Stomach smooth muscle (tissue), 2 donors: ENCODE data around the gene RAB22A.
"Not testable (repeated sequence)": the region's sequence is repeated elsewhere in the genome, so short reads cannot be mapped to it uniquely, and the experiment has no call there.

Experiments
- H3K27ac ChIP-seq: one replicate; pipeline ENCODE4 v1.7.0; 2013; ENCODE audit warnings: mild to moderate bottlenecking, low read length, inconsistent platforms
- H3K27me3 ChIP-seq, 2 donors: one replicate each; pipeline ENCODE4 v1.7.0; 2013; ENCODE audit warnings: low read length in 2 of 2; ENCODE audit not compliant: insufficient read depth in 2 of 2, control insufficient read depth in 1 of 2
- H3K36me3 ChIP-seq, 2 donors: one replicate each; pipeline ENCODE4 v1.7.0; 2013; ENCODE audit warnings: low read length in 2 of 2; ENCODE audit not compliant: control insufficient read depth in 2 of 2, insufficient read depth in 2 of 2
- H3K4me1 ChIP-seq: one replicate; pipeline ENCODE4 v1.7.0; 2013; ENCODE audit warnings: low read length; ENCODE audit not compliant: control insufficient read depth, insufficient read depth
- H3K4me3 ChIP-seq, 2 donors: one replicate each; pipeline ENCODE4 v1.7.0; 2013; ENCODE audit warnings: low read length in 2 of 2
- H3K9ac ChIP-seq, 2 donors: one replicate each; pipeline ENCODE4 v1.7.0; 2013; ENCODE audit warnings: low read length in 2 of 2, mild to moderate bottlenecking in 1 of 2
- H3K9me3 ChIP-seq, 2 donors: one replicate each; pipeline ENCODE4 v1.7.0; 2013; ENCODE audit warnings: low read length in 2 of 2; ENCODE audit not compliant: control insufficient read depth in 2 of 2
- donor health status: healthy.
- donor health status: Pancreatic carcinoma.

RAB22A gene

DNA sequence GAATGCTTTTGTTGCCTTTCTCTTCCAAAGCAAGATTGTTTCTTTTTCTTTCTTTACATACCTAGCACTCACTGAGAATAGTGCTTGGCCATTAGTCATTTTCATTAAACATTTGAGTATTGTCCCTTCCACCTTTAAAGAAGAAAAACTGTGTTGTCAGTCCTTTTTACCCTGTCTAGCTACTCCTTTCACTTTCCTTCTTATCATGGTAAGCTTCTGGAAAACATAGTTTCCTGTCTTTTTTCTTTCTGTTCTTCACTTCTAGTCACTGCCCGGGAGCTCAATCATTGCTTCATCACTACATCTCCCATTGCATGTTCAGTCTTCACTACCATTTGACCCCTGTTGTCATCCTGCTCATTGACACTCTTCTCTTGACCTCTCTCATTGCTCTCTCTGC lies 91.6 kb downstream of the RAB22A start:
- Histone ChIP-seq H3K4me1 (peaks cover 4% of the 10 kb centered on the region), H3K27me3 (no peaks in the 10 kb centered on the region), H3K9me3 (no peaks in the 10 kb centered on the region), H3K9ac (no peak overlapping the region), H3K27ac (no peak overlapping the region), H3K36me3 (no peaks in the 10 kb centered on the region), H3K4me3 (no peak overlapping the region)

DNA sequence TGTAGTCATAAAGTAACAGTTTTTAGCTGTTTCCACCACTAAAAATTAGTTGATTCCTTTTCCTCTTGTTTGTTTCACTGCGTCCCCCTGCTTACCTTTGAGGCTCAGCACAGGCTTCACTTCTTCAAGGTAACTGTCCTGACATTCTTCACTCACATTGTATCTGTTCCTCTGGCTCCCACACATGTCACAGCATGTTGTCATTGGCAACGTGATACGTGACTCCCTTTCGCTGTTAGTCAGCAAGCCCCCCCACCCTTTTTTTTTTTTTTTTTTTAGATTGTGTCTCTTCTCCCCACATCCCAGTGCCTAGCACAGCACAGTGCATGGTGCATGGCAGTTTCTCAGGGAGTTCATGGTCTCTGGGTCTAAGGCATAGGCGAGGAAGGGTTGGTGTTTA lies 92.8 kb downstream of the RAB22A start:
- no peak overlapping the region for H3K27ac ChIP-seq
- H3K4me1 ChIP-seq = peaks cover 4% of the 10 kb centered on the region
- no peak overlapping the region for H3K9ac ChIP-seq
- no peaks in the 10 kb centered on the region for H3K27me3 ChIP-seq
- no peaks in the 10 kb centered on the region for H3K9me3 ChIP-seq
- no peak overlapping the region for H3K4me3 ChIP-seq
- no peaks in the 10 kb centered on the region for H3K36me3 ChIP-seq

DNA sequence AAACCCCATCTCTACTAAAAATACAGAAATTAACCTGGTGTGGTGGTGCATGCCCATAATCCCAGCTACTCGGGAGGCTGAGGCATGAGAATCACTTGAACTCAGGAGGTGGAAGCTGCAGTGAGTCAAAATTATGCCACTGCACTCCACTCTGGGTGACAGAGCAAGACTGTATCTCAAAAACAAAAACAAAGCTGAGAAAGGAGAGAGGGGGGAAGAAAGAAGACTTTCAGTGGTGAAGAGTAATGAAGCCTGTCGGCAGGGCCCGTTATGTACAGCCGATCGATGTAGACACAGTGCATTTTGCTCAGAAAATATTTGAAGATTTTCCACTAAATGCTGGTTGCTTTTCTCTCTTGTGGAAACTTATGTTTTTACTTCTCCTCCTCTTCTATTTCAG lies 93.3 kb downstream of the RAB22A start:
- Histone ChIP-seq H3K36me3 (no peaks in the 10 kb centered on the region), H3K27me3 (no peaks in the 10 kb centered on the region), H3K27ac (no peak overlapping the region), H3K9ac (no peak overlapping the region), H3K9me3 (no peaks in the 10 kb centered on the region), H3K4me1 (peaks cover 4% of the 10 kb centered on the region), H3K4me3 (no peak overlapping the region)

DNA sequence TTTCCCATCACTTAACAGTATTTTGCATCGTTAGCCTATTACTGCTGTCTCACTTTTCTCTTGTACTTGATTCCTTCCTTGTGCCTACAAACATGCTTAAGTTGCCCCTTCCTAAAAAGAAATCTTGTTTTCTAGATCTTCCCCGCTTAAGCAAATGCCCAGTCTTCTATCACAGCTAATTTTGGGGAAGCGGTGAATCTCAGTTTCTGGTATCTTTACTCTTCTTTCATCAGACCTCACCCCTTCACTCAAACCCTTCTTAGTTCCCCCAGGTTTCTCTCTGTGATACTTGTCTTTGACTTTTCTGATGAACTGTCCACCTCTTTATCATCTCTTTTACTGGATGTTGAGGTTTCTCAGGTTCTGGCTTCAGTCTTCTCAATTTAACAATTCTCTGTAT lies 93.8 kb downstream of the RAB22A start:
- H3K4me3 ChIP-seq = no peak overlapping the region
- H3K36me3 ChIP-seq = no peaks in the 10 kb centered on the region
- no peak overlapping the region for H3K27ac ChIP-seq
- no peaks in the 10 kb centered on the region for H3K27me3 ChIP-seq
- H3K4me1 ChIP-seq = peaks cover 3% of the 10 kb centered on the region
- no peaks in the 10 kb centered on the region for H3K9me3 ChIP-seq
- no peak overlapping the region for H3K9ac ChIP-seq

DNA sequence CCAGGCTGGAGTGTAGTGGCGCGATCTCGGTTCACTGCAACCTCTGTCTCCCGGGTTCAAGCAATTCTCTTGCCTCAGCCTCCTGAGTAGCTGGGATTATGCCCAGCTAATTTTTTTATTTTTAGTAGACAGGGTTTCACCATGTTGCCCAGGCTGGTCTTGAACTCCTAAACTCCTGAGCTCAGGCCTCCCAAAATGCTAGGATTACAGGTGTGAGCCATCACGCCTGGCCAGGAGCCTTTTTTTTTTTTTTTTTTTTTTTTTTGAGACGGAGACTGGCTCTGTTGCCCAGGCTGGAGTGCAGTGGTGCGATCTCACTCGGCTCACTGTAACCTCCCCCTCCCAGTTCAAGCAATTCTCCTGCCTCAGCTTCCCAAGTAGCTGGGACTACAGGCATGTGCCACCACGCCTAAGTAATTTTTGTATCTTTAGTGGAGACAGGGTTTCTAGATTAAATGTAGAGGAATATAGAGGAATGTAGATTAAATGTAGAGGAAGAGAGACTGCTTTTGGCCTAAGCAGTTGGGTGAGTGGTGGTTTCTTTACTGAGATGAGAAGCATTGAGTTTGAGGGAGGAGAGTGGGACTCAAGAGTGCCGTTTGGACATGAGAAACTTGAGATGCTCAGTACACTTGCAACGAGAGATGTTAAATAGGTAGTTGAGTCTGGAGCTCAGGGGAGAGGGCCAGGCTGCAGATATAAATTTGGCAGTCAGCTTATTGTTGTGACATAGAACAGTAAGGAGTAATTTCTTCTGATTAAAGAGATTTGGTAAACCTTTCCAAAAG lies 96.2 kb downstream of the RAB22A start:
- H3K9me3 ChIP-seq = no peaks in the 10 kb centered on the region
- no peak overlapping the region for H3K4me3 ChIP-seq
- no peaks in the 10 kb centered on the region for H3K36me3 ChIP-seq
- no peak overlapping the region for H3K27ac ChIP-seq
- no peaks in the 10 kb centered on the region for H3K4me1 ChIP-seq
- H3K9ac ChIP-seq = no peak overlapping the region
- no peaks in the 10 kb centered on the region for H3K27me3 ChIP-seq

DNA sequence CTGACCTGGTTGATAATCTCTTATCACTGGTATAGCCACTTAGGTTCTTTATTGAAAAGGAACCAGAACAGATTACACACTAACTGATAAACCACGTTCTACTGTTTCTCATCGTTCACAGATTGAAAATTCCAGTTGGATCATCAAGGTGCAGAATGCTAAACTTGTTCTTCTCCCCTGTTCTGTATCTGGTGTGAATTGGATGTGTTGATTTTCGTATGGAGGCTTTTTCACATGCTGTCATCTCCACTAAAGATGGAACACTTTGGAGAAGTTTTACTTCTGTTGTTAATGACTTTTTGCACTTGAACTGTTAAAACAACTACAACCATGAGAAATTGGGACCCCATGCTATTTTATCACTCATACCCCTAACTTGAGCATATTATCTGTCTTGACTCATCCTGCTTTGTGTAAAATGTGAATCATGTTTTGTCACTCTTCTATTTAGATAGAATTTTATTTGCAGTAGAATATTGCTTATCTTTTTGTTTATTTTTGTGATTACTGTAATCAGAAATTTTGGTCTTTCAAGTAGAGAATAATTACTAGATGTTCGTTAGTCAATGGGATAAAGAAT lies 97.0 kb downstream of the RAB22A start:
- Histone ChIP-seq H3K27me3 (no peaks in the 10 kb centered on the region), H3K9ac (no peak overlapping the region), H3K27ac (no peak overlapping the region), H3K9me3 (no peaks in the 10 kb centered on the region), H3K4me1 (no peaks in the 10 kb centered on the region), H3K4me3 (no peak overlapping the region), H3K36me3 (no peaks in the 10 kb centered on the region)

DNA sequence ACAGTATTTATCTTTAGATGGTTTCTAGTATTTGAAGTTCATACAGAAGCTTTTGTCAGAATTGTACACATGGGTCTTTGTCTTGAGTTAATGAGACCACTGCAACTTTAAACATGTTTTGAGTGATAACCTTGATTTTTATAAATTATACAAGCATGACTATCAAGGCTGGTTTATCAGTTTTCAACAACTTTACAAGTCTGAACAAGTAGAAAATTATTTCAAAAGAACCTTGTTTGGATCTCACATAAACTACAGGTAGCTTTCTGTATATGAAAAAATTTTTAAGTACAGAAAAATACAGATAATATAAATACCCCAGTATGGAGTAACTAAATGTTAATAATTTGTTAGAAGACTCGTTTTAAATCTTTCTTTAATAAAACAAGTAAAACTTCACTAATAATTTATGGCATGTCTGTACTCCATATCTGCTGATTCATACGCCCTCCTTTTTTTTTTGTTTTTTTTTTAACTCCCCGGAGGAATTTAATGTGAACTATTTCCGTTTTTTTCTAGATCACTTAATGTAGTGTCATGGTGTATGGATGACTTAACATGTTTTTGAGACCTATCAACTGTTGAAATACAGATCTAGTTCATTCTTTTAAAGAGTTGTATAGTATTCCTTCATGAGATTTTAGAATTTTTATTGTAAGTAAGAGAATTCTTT lies 97.8 kb downstream of the RAB22A start:
- no peaks in the 10 kb centered on the region for H3K9me3 ChIP-seq
- H3K27me3 ChIP-seq = no peaks in the 10 kb centered on the region
- no peak overlapping the region for H3K4me3 ChIP-seq
- no peaks in the 10 kb centered on the region for H3K4me1 ChIP-seq
- H3K36me3 ChIP-seq = no peaks in the 10 kb centered on the region
- no peak overlapping the region for H3K27ac ChIP-seq
- H3K9ac ChIP-seq = no peak overlapping the region

DNA sequence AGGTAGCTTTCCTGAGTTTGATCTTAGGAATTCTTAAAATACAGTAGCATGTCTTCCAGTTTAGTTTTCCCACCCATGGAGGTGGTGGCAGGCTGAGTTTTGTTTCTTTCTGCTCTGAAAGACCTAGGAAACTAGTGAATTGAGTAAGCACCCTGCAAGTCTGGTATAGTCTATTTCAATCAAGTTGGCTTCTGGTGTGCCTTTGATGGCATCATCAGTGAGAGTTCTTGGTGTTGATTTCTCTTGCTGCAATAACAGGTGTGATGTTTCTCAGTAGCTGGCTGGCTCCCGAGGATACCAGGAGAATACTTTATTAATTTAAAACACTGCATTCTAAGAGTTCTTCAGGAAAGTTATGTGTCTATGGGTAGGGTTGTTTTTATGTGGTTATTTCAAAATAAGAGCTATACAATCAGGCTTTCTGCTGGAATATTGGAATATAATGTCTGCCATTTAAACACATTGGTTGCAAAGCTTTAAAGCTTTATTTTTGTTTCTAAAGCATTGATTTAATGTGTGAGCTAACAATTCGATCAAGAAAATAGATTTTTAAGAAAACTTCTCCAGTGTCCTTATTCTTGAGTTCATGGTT lies 98.5 kb downstream of the RAB22A start:
- no peak overlapping the region for H3K4me3 ChIP-seq
- no peaks in the 10 kb centered on the region for H3K4me1 ChIP-seq
- no peak overlapping the region for H3K9ac ChIP-seq
- H3K36me3 ChIP-seq = no peaks in the 10 kb centered on the region
- no peaks in the 10 kb centered on the region for H3K27me3 ChIP-seq
- H3K27ac ChIP-seq = no peak overlapping the region
- H3K9me3 ChIP-seq = no peaks in the 10 kb centered on the region

DNA sequence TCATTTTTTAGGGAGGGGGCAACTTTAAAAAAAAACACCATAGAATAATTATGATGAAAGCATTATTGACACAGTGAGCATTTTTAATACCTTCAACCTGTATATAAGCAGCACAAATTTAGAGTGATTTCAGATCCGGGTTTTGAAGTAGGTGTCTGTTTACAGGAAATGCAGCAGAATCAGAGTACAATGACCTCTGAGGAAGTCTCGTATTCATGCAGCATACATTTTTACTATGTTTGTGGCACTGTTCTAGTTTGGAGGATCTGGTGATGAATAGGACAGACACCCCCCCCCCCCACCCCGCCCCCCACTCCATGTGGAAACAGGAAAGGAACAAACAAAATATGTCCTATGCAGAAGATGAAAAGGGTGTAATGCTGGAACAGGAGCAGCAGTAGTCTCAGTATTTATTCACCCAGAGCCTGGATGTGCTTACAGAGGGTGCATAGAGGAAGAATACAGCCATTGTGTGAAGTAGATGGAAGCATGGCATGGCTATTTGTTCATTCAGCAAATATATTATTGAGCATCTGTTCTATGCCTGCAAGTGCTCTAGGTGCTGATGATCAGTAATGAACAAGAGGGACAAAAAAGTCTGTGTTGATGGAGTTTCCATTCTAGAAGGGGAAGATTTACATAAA lies 99.2 kb downstream of the RAB22A start:
- Histone ChIP-seq H3K9me3 (no peaks in the 10 kb centered on the region), H3K27ac (no peak overlapping the region), H3K9ac (no peak overlapping the region), H3K27me3 (no peaks in the 10 kb centered on the region), H3K36me3 (no peaks in the 10 kb centered on the region), H3K4me1 (no peaks in the 10 kb centered on the region), H3K4me3 (no peak overlapping the region)

DNA sequence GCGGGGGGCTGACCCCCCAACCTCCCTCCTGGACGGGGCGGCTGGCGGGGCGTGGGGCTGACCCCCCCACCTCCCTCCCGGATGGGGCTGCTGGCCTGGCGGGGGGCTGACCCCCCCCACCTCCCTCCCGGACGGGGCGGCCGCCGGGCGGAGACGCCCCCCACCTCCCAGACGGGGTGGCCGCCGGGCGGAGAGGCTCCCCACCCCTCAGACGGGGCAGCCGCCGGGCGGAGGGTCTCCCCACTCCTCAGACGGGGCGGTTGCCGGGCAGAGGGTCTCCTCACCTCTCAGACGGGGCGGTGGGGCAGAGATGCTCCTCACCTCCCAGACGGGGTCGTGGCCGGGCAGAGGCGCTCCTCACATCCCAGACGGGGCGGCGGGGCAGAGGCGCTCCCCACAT lies 104.7 kb downstream of the RAB22A start:
- H3K36me3 ChIP-seq, H3K9me3 ChIP-seq, H3K27me3 ChIP-seq, H3K4me3 ChIP-seq, H3K27ac ChIP-seq, H3K9ac ChIP-seq, H3K4me1 ChIP-seq: not testable (repeated sequence)
